Fibroblast of lung (primary cell): ENCODE measurements around the gene KCNIP4. TPM values are rescaled to one million over a fixed set of nuclear protein-coding genes. Genes with fewer than 3 reads are reported as not detected.

Experiments
- DNase-seq, 2 donors: peaks; one replicate each; pipeline versions ENCODE4 v3.0.0 to v3.0.0-alpha.2; 2010; ENCODE audit warnings: low read depth in 2 of 2
- H2AFZ ChIP-seq: 2 replicates; pipeline ENCODE4 v1.5.1; 2012; ENCODE audit warnings: low read length, control low read depth, inconsistent platforms
- H3K27ac ChIP-seq: 2 replicates; pipeline ENCODE4 v1.5.1; 2011; ENCODE audit warnings: low read length, control low read depth; ENCODE audit not compliant: insufficient read depth
- H3K27me3 ChIP-seq: 2 replicates; pipeline ENCODE4 v1.5.1; 2011; ENCODE audit warnings: mild to moderate bottlenecking, low read length; ENCODE audit not compliant: control insufficient read depth, insufficient read depth
- H3K36me3 ChIP-seq: 2 replicates; pipeline ENCODE4 v1.5.1; 2011; ENCODE audit warnings: low read length; ENCODE audit not compliant: control insufficient read depth, insufficient read depth
- H3K4me1 ChIP-seq: 2 replicates; pipeline ENCODE4 v1.5.1; 2011; ENCODE audit warnings: low read length; ENCODE audit not compliant: control insufficient read depth, insufficient read depth; ENCODE audit errors: extremely low read depth
- H3K4me2 ChIP-seq: 2 replicates; pipeline ENCODE4 v1.5.1; 2011; ENCODE audit warnings: low read length, control low read depth; ENCODE audit not compliant: insufficient read depth; ENCODE audit errors: extremely low read depth
- H3K4me3 ChIP-seq, 4 experiments: fragments of 200-600 bp in 1 of 4; sonication (generic) in 1 of 4; replicated peaks in 1 of 4; 2 replicates each; pipeline ENCODE4 v1.5.1; 2011 to 2016; ENCODE audit warnings: low read length in 4 of 4, low read depth in 3 of 4, mild to moderate bottlenecking in 3 of 4, control low read depth in 2 of 4, inconsistent platforms in 1 of 4, mixed read lengths in 1 of 4; ENCODE audit not compliant: insufficient read depth in 1 of 4; ENCODE audit errors: control extremely low read depth in 1 of 4
- H3K79me2 ChIP-seq: 2 replicates; pipeline ENCODE4 v1.5.1; 2012; ENCODE audit warnings: mild to moderate bottlenecking, low read length, inconsistent platforms; ENCODE audit not compliant: control insufficient read depth, insufficient read depth
- H3K9ac ChIP-seq: 2 replicates; pipeline ENCODE4 v1.5.1; 2011; ENCODE audit warnings: mild to moderate bottlenecking, low read length, control low read depth; ENCODE audit not compliant: insufficient read depth
- H3K9me3 ChIP-seq: 2 replicates; pipeline ENCODE4 v1.5.1; 2012; ENCODE audit warnings: low read depth, low read length; ENCODE audit not compliant: control insufficient read depth, insufficient read depth
- H4K20me1 ChIP-seq: 2 replicates; pipeline ENCODE4 v1.5.1; 2011; ENCODE audit warnings: low read length; ENCODE audit not compliant: control insufficient read depth, insufficient read depth; ENCODE audit errors: extremely low read depth
- CTCF ChIP-seq, 2 donors: IDR thresholded peaks in 1 of 2; conservative IDR thresholded peaks in 1 of 2; 1 replicate in 1 of 2; 2 replicates in 1 of 2; pipeline ENCODE4 v1.5.1; 2011 to 2012; ENCODE audit warnings: low read length in 2 of 2, control low read depth in 1 of 2, inconsistent platforms in 1 of 2, low read depth in 1 of 2, mild to moderate bottlenecking in 1 of 2
- EZH2 ChIP-seq: IDR thresholded peaks from 2 replicates; pipeline ENCODE4 v1.5.1; 2012; ENCODE audit warnings: low read length, control low read depth, mild to moderate bottlenecking; ENCODE audit errors: missing control alignments
- polyA plus RNA-seq, 2 donors: library from polyadenylated mRNA; depleted of rRNA in 1 of 2; stranded (reverse) in 1 of 2; unstranded in 1 of 2; fragments of >200 nt; gene quantifications; 2 replicates each; pipeline ENCODE4 v1.2.1, GENCODE V29; 2011 to 2012; ENCODE audit warnings: missing spikeins in 1 of 2
- total RNA-seq: library from RNA; depleted of rRNA; stranded (reverse); fragments of >200 nt; gene quantifications from 2 replicates; pipeline ENCODE4 v1.2.1, GENCODE V29; 2014

The KCNIP4 gene
- total and polyA plus RNA-seq, 2 donors (not counting 1 experiment from before 2014, with no cell fraction given), result not detected

GRCh38 chr4:21177871-21178270 is 770.7 kb downstream of the KCNIP4 start:
- Histone ChIP-seq H3K9ac (no peak overlapping the region), H4K20me1 (no peaks in the 10 kb centered on the region), H3K36me3 (no peaks in the 10 kb centered on the region), H3K27me3 (no peaks in the 10 kb centered on the region), H3K4me3 (no peak overlapping the region), H3K79me2 (no peaks in the 10 kb centered on the region), H3K9me3 (no peaks in the 10 kb centered on the region), H3K27ac (no peak overlapping the region), H3K4me2 (no peak overlapping the region), H3K4me1 (no peaks in the 10 kb centered on the region), H2AFZ (no peak overlapping the region)
- DNase-seq, result no peak
- TF ChIP-seq CTCF (conservative IDR thresholded peaks at IDR 0.05 in 1 of 2, IDR thresholded peaks at IDR 0.05 in 1 of 2; ENCODE audit: low read depth in 1 of 2, low read length in 2 of 2) (no peak), EZH2 (no peak)

- Histone ChIP-seq H3K27ac (no peak overlapping the region), H2AFZ (no peak overlapping the region), H3K27me3 (no peaks in the 10 kb centered on the region), H4K20me1 (no peaks in the 10 kb centered on the region), H3K4me2 (no peak overlapping the region), H3K4me3 (no peak overlapping the region), H3K79me2 (no peaks in the 10 kb centered on the region), H3K36me3 (no peaks in the 10 kb centered on the region), H3K9ac (no peak overlapping the region), H3K9me3 (no peaks in the 10 kb centered on the region), H3K4me1 (no peaks in the 10 kb centered on the region)
- no peak for TF ChIP-seq EZH2
- TF ChIP-seq CTCF (conservative IDR thresholded peaks at IDR 0.05 in 1 of 2, IDR thresholded peaks at IDR 0.05 in 1 of 2; ENCODE audit: low read depth in 1 of 2, low read length in 2 of 2), result no peak
- no peak for DNase-seq
Measured at GRCh38 chr4:21177092-21177491, 771.5 kb downstream of the KCNIP4 start.

GRCh38 chr4:21167711-21168110 is 780.9 kb downstream of the KCNIP4 start:
- no peak overlapping the region for H3K4me2 ChIP-seq
- H3K27me3 ChIP-seq, result no peaks in the 10 kb centered on the region
- no peak overlapping the region for H3K9ac ChIP-seq
- H3K9me3 ChIP-seq, result no peaks in the 10 kb centered on the region
- DNase-seq, result no peak
- no peaks in the 10 kb centered on the region for H3K36me3 ChIP-seq
- H3K4me1 ChIP-seq, result no peaks in the 10 kb centered on the region
- H3K27ac ChIP-seq, result no peak overlapping the region
- no peaks in the 10 kb centered on the region for H4K20me1 ChIP-seq
- TF ChIP-seq EZH2 (no peak), CTCF (conservative IDR thresholded peaks at IDR 0.05 in 1 of 2, IDR thresholded peaks at IDR 0.05 in 1 of 2; ENCODE audit: low read depth in 1 of 2, low read length in 2 of 2) (no peak)
- H2AFZ ChIP-seq, result no peak overlapping the region
- H3K79me2 ChIP-seq, result no peaks in the 10 kb centered on the region
- H3K4me3 ChIP-seq, result no peak overlapping the region
